22Rv1 (cell line): ENCODE results near the gene OR10J1.

Experiments used
- CTCF ChIP-seq: fragments of 450-650 bp; IDR thresholded peaks from 2 replicates; pipeline ENCODE4 v1.5.1; 2017; ENCODE audit warnings: mild to moderate bottlenecking
- ZFX ChIP-seq: fragments of 450-650 bp; IDR thresholded peaks from 2 replicates; pipeline ENCODE4 v1.6.1; 2017; ENCODE audit warnings: antibody characterized with exemption, borderline replicate concordance

- no peak for TF ChIP-seq CTCF
- no peak for TF ChIP-seq ZFX
Measured at GRCh38 chr1:159430985-159431384, 8.5 kb upstream of the OR10J1 start.
